IPS DF 6.9 (cell line): ENCODE results near the gene METTL25B.
"Not testable (repeated sequence)": the region's sequence is repeated elsewhere in the genome, so short reads cannot be mapped to it uniquely, and the experiment has no call there.

ENCODE experiments used
- DNase-seq: peaks from one replicate; pipeline ENCODE4 v3.0.0-alpha.2; 2013; ENCODE audit warnings: low read depth, low spot score
- H3K27ac ChIP-seq: one replicate; pipeline ENCODE4 v1.5.1; 2013; ENCODE audit warnings: low read length, control low read depth
- H3K27me3 ChIP-seq: 2 replicates; pipeline ENCODE4 v1.6.1; 2013; ENCODE audit warnings: mild to moderate bottlenecking, low read length; ENCODE audit not compliant: control insufficient read depth, insufficient read depth
- H3K36me3 ChIP-seq: 2 replicates; pipeline ENCODE4 v1.6.1; 2013; ENCODE audit warnings: low read length; ENCODE audit not compliant: control insufficient read depth, insufficient read depth
- H3K4me1 ChIP-seq: 2 replicates; pipeline ENCODE4 v1.6.1; 2013; ENCODE audit warnings: low read length; ENCODE audit not compliant: control insufficient read depth, insufficient read depth
- H3K4me3 ChIP-seq: 2 replicates; pipeline ENCODE4 v1.5.1; 2013; ENCODE audit warnings: mild to moderate bottlenecking, low read length
- H3K9me3 ChIP-seq: 2 replicates; pipeline ENCODE4 v1.6.1; 2013; ENCODE audit warnings: low read length, inconsistent platforms; ENCODE audit not compliant: control insufficient read depth, insufficient read depth
- WGBS: extraction: QIAGEN DNeasy Blood & Tissue Kit; methylation state at CpG from one replicate; pipeline ENCODE4 v1.1.7; 2013; ENCODE audit warnings: mixed read lengths, missing lambda C conversion rate; ENCODE audit not compliant: insufficient read length, insufficient coverage; 5-methylcytosine and 5-hydroxymethylcytosine counted together

METTL25B gene

DNA sequence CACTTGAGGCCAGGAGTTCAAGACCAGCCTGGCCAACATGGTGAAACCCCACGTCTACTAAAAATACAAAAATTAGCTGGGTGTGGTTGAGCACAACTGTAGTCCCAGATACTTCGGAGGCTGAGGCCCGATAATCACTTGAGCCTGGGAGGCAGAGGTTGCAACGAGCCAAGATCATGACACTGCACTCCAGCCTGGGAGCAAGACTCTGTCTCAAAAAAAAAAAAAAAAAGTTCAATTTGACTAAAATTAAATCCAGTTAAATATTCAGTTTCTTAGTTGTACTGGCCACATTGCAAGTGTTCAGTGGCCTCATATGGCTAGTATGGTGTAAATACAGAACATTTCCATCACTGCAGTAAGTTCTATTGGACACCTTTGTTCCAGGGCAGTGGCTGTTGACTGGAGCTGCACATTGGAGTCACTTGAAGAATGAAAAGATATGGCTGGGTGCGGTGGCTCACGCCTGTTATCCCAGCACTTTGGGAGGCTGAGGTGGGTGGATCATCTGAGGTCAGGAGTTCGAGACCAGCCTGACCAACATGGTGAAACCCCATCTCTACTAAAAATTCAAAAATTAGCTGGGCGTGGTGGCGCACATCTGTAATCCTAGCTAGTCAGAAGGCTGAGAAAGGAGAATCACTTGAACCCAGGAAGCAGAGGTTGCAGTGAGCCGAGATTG is 29.4 kb downstream of the METTL25B start:
- not testable (repeated sequence) for H3K4me3 ChIP-seq, H3K27me3 ChIP-seq, DNase-seq, H3K4me1 ChIP-seq, H3K36me3 ChIP-seq, H3K9me3 ChIP-seq, H3K27ac ChIP-seq
- WGBS: no CpG with 5 or more reads among the region's 10 CpGs

DNA sequence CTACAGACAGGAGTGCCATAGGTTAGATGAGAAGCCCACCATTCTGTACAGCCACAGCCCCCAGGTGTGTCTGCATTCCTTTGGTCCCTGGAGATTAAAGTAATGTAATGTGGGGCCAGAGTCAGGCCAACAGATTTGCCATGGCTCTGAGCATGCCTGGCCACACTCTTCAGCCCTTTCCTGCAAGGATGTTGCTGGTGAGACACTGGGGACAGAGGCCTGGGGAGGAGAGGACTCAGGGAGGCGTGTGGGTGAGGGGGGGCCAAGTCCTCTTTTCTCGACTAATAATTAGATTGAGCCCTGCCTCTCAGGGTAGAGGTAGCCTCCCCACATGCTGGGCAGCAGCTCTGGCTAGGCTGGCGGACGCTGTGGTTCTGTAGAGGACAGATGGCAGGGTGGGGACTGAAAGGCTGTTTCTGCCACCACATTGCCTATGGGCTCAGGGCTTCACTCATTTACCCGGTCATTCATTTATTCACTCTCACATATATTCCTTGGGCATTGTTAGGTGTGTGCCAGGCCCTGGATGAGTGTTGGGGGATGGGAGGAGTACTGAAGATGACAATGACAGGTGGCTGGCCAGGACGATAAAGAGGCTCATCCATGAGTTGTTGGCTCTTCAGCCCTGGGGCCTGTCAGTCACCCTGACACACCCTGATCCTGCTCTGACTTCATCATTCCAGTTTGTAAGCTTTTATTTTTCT is 32.0 kb downstream of the METTL25B start:
- no peaks in the 10 kb centered on the region for H3K4me1 ChIP-seq
- no peak for DNase-seq
- H3K4me3 ChIP-seq: no peak overlapping the region
- no CpG with 5 or more reads among the region's 6 CpGs for WGBS
- H3K36me3 ChIP-seq: no peaks in the 10 kb centered on the region
- H3K27me3 ChIP-seq: no peaks in the 10 kb centered on the region
- no peak overlapping the region for H3K27ac ChIP-seq
- no peaks in the 10 kb centered on the region for H3K9me3 ChIP-seq

DNA sequence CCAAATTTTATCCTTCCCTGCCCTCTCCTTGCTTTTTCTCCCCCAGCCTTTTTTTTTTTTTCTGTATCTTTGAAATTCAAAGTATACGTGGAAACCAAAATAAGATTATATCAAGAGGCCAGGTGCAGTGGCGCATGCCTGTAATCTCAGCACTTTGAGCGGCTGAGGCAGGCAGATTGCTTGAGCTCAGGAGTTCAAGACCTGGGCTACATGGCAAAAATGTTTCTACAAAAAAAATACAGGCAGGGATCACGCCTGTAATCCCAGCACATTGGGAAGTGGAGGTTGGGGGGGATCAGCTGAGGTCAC is 32.5 kb downstream of the METTL25B start:
- whole genome bisulfite sequencing: no CpG with 5 or more reads among the region's 4 CpGs
- no peaks in the 10 kb centered on the region for H3K36me3 ChIP-seq
- H3K4me1 ChIP-seq: no peaks in the 10 kb centered on the region
- DNase-seq: no peak
- H3K27ac ChIP-seq: no peak overlapping the region
- no peaks in the 10 kb centered on the region for H3K9me3 ChIP-seq
- H3K4me3 ChIP-seq: no peak overlapping the region
- no peaks in the 10 kb centered on the region for H3K27me3 ChIP-seq

DNA sequence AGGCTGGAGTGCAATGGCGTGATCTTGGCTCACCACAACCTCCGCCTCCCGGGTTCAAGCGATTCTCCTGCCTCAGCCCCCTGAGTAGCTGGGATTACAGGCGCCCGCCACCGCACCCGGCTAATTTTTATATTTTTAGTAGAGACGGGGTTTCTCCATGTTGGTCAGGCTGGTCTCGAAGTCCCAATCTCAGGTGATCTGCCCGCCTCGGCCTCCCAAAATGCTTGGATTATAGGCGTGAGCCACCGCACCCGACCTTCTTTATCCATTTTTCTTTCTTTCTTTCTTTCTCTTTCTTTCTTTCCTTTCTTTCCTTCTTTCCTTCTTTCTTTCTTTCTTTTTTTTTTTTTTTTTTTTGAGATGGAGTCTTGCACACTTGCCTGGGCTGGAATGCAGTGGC is 36.9 kb downstream of the METTL25B start:
- H3K27me3 ChIP-seq, DNase-seq, H3K4me3 ChIP-seq, H3K36me3 ChIP-seq, H3K4me1 ChIP-seq, H3K27ac ChIP-seq, H3K9me3 ChIP-seq: not testable (repeated sequence)
- WGBS: no CpG with 5 or more reads among the region's 15 CpGs

DNA sequence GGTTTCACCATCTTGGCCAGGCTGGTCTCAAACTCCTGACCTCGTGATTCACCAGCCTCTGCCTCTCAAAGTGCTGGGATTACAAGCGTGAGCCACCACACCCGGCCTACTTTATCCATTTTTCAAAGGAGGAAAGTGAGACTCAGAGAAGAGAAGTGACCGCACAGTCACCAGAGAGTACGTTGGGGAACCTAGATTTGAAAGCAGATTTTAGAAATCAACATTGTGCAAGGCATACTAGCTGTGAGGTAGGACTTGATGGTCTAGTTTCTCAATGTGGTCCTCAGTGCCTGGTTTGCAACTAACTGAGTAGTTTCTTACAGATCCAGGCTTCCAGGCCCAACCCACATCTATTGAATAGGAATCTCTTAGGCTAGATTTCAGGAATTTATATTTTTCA is 37.4 kb downstream of the METTL25B start:
- Histone ChIP-seq H3K27me3 (no peaks in the 10 kb centered on the region), H3K9me3 (no peaks in the 10 kb centered on the region), H3K4me3 (no peak overlapping the region), H3K36me3 (no peaks in the 10 kb centered on the region), H3K27ac (no peak overlapping the region), H3K4me1 (no peaks in the 10 kb centered on the region)
- no peak for DNase-seq
- no CpG with 5 or more reads among the region's 5 CpGs for WGBS

DNA sequence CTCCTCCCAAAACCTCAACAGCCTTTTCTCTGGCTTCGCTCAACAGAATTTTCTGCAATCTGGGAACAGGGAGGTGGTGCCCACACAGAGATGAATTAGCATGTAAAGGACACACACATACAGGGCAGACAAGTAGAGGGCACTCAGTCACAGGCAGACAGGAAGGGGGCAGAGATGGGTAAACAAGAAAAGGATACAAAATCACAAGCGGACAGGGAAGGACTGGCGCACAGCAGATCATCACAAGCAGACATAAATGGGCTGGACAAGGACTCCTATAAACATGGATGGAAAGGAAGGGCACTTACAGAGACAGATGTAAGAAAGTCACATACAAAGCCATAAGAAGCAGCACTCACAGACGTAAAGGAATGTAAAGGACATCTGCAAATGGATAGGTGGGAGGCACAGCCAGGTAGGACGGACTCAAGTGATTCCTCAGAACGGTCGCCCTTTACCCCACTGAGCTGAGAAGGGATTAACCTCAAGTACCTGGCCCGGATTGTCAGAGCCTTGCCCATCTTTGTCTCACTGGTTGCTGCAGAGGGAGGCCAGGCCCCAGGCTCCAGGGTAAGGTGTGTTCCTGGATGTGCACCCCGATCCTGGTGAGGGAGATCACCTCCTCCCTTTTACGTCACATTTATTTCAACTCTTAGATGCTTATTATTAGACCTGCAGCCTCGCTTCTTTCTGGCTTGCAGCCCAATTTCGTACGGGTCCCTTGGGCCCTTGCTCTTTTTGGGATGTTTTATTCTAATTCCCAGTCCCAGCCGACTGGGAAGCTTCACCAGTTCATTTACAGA is 38.2 kb downstream of the METTL25B start:
- Histone ChIP-seq H3K4me1 (no peaks in the 10 kb centered on the region), H3K27me3 (no peaks in the 10 kb centered on the region), H3K4me3 (peak overlapping the region; percentile 49; the same call in 1 of the 2 replicates), H3K36me3 (no peaks in the 10 kb centered on the region; the same call in 1 of the 2 replicates), H3K9me3 (no peaks in the 10 kb centered on the region), H3K27ac (no peak overlapping the region)
- no CpG with 5 or more reads among the region's 14 CpGs for WGBS
- DNase-seq: no peak

DNA sequence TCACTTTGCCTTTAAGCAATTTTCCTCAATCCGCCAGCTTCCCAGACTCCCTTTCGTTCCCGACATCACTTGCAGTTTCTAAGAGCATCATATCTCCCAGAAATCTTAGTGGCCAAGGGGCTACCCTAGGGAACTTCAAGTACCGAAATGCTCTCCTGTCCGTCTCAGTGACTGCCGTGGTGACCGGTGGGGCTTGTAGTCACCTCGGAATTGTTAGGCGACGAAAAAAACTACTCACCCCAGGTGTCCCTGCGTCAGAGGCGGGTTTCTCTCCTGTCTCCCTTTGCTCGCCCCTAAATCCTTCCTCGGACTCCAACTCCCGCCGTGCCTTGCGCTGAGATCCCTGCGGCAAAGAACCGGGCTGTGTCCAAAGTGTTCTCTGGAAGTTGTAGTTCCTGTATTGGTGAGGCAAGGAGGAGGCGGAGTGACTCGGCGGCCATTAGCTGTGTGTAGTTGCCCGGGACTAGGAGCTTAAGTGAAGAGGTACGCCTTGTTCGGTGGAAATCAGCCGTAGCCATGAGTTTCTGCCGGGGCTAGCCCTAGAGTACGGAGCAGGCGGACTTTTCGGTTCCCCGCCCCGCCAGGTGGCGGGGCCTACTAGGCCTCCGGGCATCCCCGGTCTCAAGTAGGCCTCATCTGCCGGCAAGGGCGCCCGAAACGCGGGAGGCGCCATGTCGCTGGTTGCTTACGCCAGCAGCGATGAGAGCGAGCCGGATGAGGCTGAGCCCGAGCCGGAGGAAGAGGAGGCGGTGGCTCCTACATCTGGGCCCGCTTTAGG is 39.0 kb downstream of the METTL25B start, which contains the start of gene PRCC:
Gene PRCC (plus strand): TSS at position 435 of the 778 bp plus-strand sequence. CDS start 237 bp downstream, at position 672.
- WGBS: no CpG with 5 or more reads among the region's 50 CpGs
- no peaks in the 10 kb centered on the region for H3K27me3 ChIP-seq
- H3K4me3 ChIP-seq: peak within 1 kb of the TSS; percentile 77
- H3K4me1 ChIP-seq: no peaks in the 10 kb centered on the region
- no peaks in the 10 kb centered on the region for H3K9me3 ChIP-seq
- H3K27ac ChIP-seq: no peak within 1 kb of the TSS
- peak; percentile 100 for DNase-seq
- no peaks in the 10 kb centered on the region; the same call in 1 of the 2 replicates for H3K36me3 ChIP-seq

DNA sequence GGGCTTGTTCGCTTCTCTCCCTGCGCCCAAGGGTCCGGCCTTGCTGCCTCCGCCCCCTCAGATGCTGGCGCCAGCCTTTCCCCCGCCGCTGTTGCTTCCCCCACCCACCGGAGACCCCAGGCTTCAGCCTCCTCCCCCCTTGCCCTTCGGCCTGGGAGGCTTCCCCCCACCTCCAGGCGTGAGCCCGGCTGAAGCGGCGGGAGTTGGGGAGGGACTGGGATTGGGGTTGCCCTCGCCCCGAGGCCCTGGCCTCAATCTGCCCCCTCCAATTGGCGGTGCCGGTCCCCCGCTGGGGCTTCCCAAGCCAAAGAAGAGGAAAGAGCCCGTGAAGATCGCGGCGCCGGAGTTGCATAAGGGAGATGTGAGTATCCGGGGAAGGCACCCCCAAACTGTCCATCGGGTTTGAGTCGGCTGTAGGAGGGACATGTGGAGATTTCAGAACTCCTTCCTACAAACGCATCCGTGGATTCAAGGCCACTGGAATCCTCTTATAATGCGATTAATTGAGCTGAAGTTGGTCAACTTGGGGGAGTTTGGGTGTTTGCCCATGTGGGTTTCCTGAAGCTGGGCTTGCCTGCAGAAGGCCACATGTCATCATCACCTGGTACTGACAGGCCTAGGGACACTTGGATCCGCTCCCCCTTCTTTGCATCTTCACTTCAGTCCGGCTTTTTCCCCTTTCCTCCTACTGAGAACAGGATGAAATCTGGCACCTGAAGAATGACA is 39.8 kb downstream of the METTL25B start:
- WGBS: no CpG with 5 or more reads among the region's 31 CpGs
- Histone ChIP-seq H3K36me3 (no peaks in the 10 kb centered on the region; the same call in 1 of the 2 replicates), H3K27ac (no peak overlapping the region), H3K9me3 (no peaks in the 10 kb centered on the region), H3K4me1 (no peaks in the 10 kb centered on the region), H3K27me3 (no peaks in the 10 kb centered on the region), H3K4me3 (peak overlapping the region; percentile 77)
- DNase-seq: no peak

DNA sequence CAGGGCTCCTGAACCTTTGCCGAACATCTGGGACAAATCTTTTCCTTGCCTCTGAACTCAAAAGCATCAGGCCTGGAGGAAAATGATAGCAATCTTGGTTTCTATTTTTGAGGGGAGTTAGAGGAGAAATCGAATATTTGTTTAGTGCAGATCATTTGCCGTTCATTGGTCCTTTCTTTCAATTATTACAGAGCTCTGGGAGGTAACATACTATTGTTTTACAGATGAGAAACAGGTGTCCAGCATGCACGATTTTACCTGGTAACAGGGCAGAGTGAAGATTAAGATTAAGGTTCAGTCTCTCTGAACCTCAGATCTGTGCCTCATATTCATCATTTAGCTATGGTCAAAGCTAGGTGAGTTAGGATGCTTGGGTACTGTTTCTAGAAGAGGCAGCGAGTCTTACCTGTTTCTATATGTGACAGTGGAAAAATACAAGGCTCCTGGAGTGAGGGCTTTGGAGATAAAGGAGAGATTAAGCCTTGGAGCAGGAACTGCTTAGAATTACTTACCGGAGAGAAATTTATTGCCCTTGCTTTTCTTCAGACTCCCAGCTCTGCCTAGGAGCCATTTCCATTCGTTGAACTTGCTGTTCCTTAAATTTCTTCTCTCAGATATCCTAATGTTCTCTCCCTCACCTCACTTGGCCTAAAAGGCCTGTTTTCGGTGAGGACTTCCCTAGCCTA is 40.5 kb downstream of the METTL25B start:
- Histone ChIP-seq H3K9me3 (no peaks in the 10 kb centered on the region), H3K4me3 (peak overlapping the region; percentile 77; the same call in 1 of the 2 replicates), H3K27ac (no peak overlapping the region), H3K36me3 (no peaks in the 10 kb centered on the region; the same call in 1 of the 2 replicates), H3K27me3 (no peaks in the 10 kb centered on the region), H3K4me1 (no peaks in the 10 kb centered on the region)
- no peak for DNase-seq
- WGBS: no CpG with 5 or more reads among the region's 8 CpGs
